HG03135 (cell line): Measurements from ENCODE around the gene DNM3.
"Not testable (repeated sequence)": the region's sequence is repeated elsewhere in the genome, so short reads cannot be mapped to it uniquely, and the experiment has no call there.

ENCODE experiments used
- ATAC-seq: cut with Tn5 transposase; IDR thresholded peaks from one replicate; pipeline ENCODE4 v1.9.1; 2021; ENCODE audit warnings: mild to moderate bottlenecking, moderate library complexity; ENCODE audit not compliant: unreplicated experiment

DNM3 gene

GRCh38 chr1:172269084-172269483 lies 427.8 kb downstream of the DNM3 start:
- no peak for ATAC-seq

- ATAC-seq = no peak
Measured at GRCh38 chr1:172269644-172270043, 428.3 kb downstream of the DNM3 start.

GRCh38 chr1:172270605-172271004 lies 429.3 kb downstream of the DNM3 start:
- no peak for ATAC-seq

GRCh38 chr1:172272087-172272486 lies 430.8 kb downstream of the DNM3 start:
- no peak for ATAC-seq

GRCh38 chr1:172273647-172274396 lies 432.5 kb downstream of the DNM3 start:
- no peak for ATAC-seq

- ATAC-seq = no peak
Measured at GRCh38 chr1:172275478-172275877, 434.2 kb downstream of the DNM3 start.

GRCh38 chr1:172276120-172276818 lies 435.0 kb downstream of the DNM3 start:
- no peak for ATAC-seq

GRCh38 chr1:172277275-172277674 lies 436.0 kb downstream of the DNM3 start:
- no peak for ATAC-seq

- no peak for ATAC-seq
Measured at GRCh38 chr1:172277989-172278388, 436.7 kb downstream of the DNM3 start.

GRCh38 chr1:172278478-172278877 lies 437.2 kb downstream of the DNM3 start:
- ATAC-seq = no peak

GRCh38 chr1:172279939-172280636 lies 438.8 kb downstream of the DNM3 start:
- no peak for ATAC-seq

GRCh38 chr1:172283766-172284165 lies 442.5 kb downstream of the DNM3 start:
- no peak for ATAC-seq

- ATAC-seq = no peak
Measured at GRCh38 chr1:172286629-172287076, 445.4 kb downstream of the DNM3 start.

GRCh38 chr1:172287208-172287607 lies 445.9 kb downstream of the DNM3 start:
- ATAC-seq = no peak

GRCh38 chr1:172288581-172288980 lies 447.3 kb downstream of the DNM3 start:
- no peak for ATAC-seq

- ATAC-seq = no peak
Measured at GRCh38 chr1:172289448-172289847, 448.1 kb downstream of the DNM3 start.

GRCh38 chr1:172292840-172293239 lies 451.5 kb downstream of the DNM3 start:
- no peak for ATAC-seq

GRCh38 chr1:172293429-172293828 lies 452.1 kb downstream of the DNM3 start:
- ATAC-seq = no peak

- ATAC-seq = no peak
Measured at GRCh38 chr1:172298141-172298540, 456.8 kb downstream of the DNM3 start.

- ATAC-seq = no peak
Measured at GRCh38 chr1:172298911-172299310, 457.6 kb downstream of the DNM3 start.

GRCh38 chr1:172299515-172299914 lies 458.2 kb downstream of the DNM3 start:
- no peak for ATAC-seq

- not testable (repeated sequence) for ATAC-seq
Measured at GRCh38 chr1:172307508-172307907, 466.2 kb downstream of the DNM3 start.
